CD4-positive, alpha-beta T cell (primary cell): Measurements from ENCODE around the gene KCNAB1. TPM values are rescaled to one million over a fixed set of nuclear protein-coding genes. Genes with fewer than 3 reads are reported as not detected.

ENCODE experiments used
- ATAC-seq: fragments of 200-7000 bp; cut with Tn5 transposase; one replicate; pipeline ENCODE4 v1.10.0; 2022; ENCODE audit warnings: mild to moderate bottlenecking; ENCODE audit not compliant: poor library complexity
- CTCF ChIA-PET: fragments of 350-600 bp; sonication (Branson Sonifier 250); formaldehyde crosslinking; loops from one replicate; lab custom pipeline; 2021; ENCODE audit warnings: antibody characterized with exemption, inconsistent platforms; lab: Charles Lee
- POLR2A ChIA-PET: fragments of 350-600 bp; sonication (Branson Sonifier 250); formaldehyde crosslinking; loops from one replicate; lab custom pipeline; 2021; ENCODE audit warnings: antibody characterized with exemption, inconsistent platforms; lab: Charles Lee
- DNase-seq, 14 experiments: peaks; one replicate each; pipeline ENCODE4 v3.0.0-alpha.2; 2013 to 2020; ENCODE audit warnings: mixed read lengths in 2 of 14
- H3K27ac ChIP-seq, 2 donors: one replicate each; pipeline versions ENCODE4 v1.5.1 to v1.7.0; 2013; ENCODE audit warnings: low read length in 2 of 2, low read depth in 1 of 2, mild to moderate bottlenecking in 1 of 2
- H3K27me3 ChIP-seq, 2 experiments: 1 replicate in 1 of 2; 2 replicates in 1 of 2; pipeline versions ENCODE4 v1.6.1 to v1.7.0; 2013; ENCODE audit warnings: low read length in 2 of 2, control low read depth in 1 of 2, mild to moderate bottlenecking in 1 of 2, moderate library complexity in 1 of 2; ENCODE audit not compliant: insufficient read depth in 2 of 2, control insufficient read depth in 1 of 2
- H3K36me3 ChIP-seq: one replicate; pipeline ENCODE4 v1.6.1; 2013; ENCODE audit warnings: low read length, control low read depth; ENCODE audit not compliant: insufficient read depth
- H3K4me1 ChIP-seq: one replicate; pipeline ENCODE4 v1.6.1; 2013; ENCODE audit warnings: low read length, control low read depth; ENCODE audit not compliant: insufficient read depth
- H3K4me3 ChIP-seq: one replicate; pipeline ENCODE4 v1.5.1; 2013; ENCODE audit warnings: mild to moderate bottlenecking, low read length, moderate library complexity
- H3K9me3 ChIP-seq, 2 experiments: 1 replicate in 1 of 2; 2 replicates in 1 of 2; pipeline versions ENCODE4 v1.6.1 to v1.7.0; 2013; ENCODE audit warnings: low read length in 2 of 2, mild to moderate bottlenecking in 2 of 2, control low read depth in 1 of 2, moderate library complexity in 1 of 2; ENCODE audit not compliant: control insufficient read depth in 1 of 2, insufficient read depth in 1 of 2
- H3K27ac Mint-ChIP-seq: one replicate; pipeline ENCODE4 v1.8.0; 2020; ENCODE audit warnings: mixed read lengths
- H3K27me3 Mint-ChIP-seq: one replicate; pipeline ENCODE4 v1.8.0; 2021; ENCODE audit warnings: mixed read lengths
- H3K36me3 Mint-ChIP-seq: one replicate; pipeline ENCODE4 v1.8.0; 2021; ENCODE audit warnings: low read depth, mixed read lengths
- H3K4me1 Mint-ChIP-seq: one replicate; pipeline ENCODE4 v1.8.0; 2021; ENCODE audit warnings: low read depth, mixed read lengths
- H3K4me3 Mint-ChIP-seq: one replicate; pipeline ENCODE4 v1.8.0; 2020; ENCODE audit warnings: mild to moderate bottlenecking, mixed read lengths
- H3K9me3 Mint-ChIP-seq: one replicate; pipeline ENCODE4 v1.8.0; 2020; ENCODE audit warnings: mixed read lengths
- CTCF ChIP-seq: fragments of 200-600 bp; IDR thresholded peaks from one replicate; pipeline ENCODE4 v1.8.0; 2022; ENCODE audit warnings: antibody characterized with exemption, mild to moderate bottlenecking
- intact Hi-C, 2 experiments: fragments of 100-400 bp; cut with DNase I in 1 of 2; cut with micrococcal nuclease in 1 of 2; formaldehyde crosslinking; loops; one replicate each; pipeline versions ENCODE4 v1.15.1 to v1.9.0; 2023 to 2025; cut with DNase I, micrococcal nuclease
- total RNA-seq, 174 experiments: library from RNA in 2 of 174; stranded (reverse) in 2 of 174; gene quantifications; one replicate each; pipeline ENCODE4 v1.2.3 and lab custom pipeline; 2021 to 2026

The KCNAB1 gene
- total RNA-seq, 2 experiments from 2014 or later, result 0.14 TPM; not detected in 1

GRCh38 chr3:156341831-156342416 lies 221.5 kb downstream of the KCNAB1 start:
- no peak overlapping the region for H3K4me3 ChIP-seq
- intact Hi-C loops, result no loop called here
- Mint-ChIP-seq H3K36me3 (no peaks in the 10 kb centered on the region), H3K27ac (no peak overlapping the region), H3K9me3 (no peaks in the 10 kb centered on the region), H3K4me3 (no peak overlapping the region), H3K4me1 (no peaks in the 10 kb centered on the region), H3K27me3 (peaks cover 31% of the 10 kb centered on the region)
- DNase-seq, result peak in 2 of 14 experiments; percentile 8 to 9
- CTCF ChIA-PET, result no interaction called here
- no peaks in the 10 kb centered on the region for H3K4me1 ChIP-seq
- no peaks in the 10 kb centered on the region for H3K36me3 ChIP-seq
- no peak overlapping the region for H3K27ac ChIP-seq
- H3K27me3 ChIP-seq, result peaks cover 5 to 10% of the 10 kb centered on the region in 2 experiments
- no peak for ATAC-seq
- H3K9me3 ChIP-seq, result no peaks in the 10 kb centered on the region
- TF ChIP-seq CTCF, result no peak
- POLR2A ChIA-PET, result no interaction called here

- Histone ChIP-seq H3K27ac (no peak overlapping the region), H3K9me3 (no peaks in the 10 kb centered on the region), H3K27me3 (peaks cover 5 to 10% of the 10 kb centered on the region in 2 experiments), H3K4me3 (no peak overlapping the region), H3K36me3 (no peaks in the 10 kb centered on the region), H3K4me1 (no peaks in the 10 kb centered on the region)
- Mint-ChIP-seq H3K36me3 (no peaks in the 10 kb centered on the region), H3K4me3 (no peak overlapping the region), H3K4me1 (no peaks in the 10 kb centered on the region), H3K27ac (no peak overlapping the region), H3K9me3 (no peaks in the 10 kb centered on the region), H3K27me3 (peaks cover 25% of the 10 kb centered on the region)
- ATAC-seq (no peak), DNase-seq (no peak)
- TF ChIP-seq CTCF, result no peak
- intact Hi-C loops, result no loop called here
- ChIA-PET CTCF (no interaction called here), POLR2A (no interaction called here)
These were observed 223.8 kb downstream of the KCNAB1 start for GRCh38 chr3:156344215-156344614.

DNA sequence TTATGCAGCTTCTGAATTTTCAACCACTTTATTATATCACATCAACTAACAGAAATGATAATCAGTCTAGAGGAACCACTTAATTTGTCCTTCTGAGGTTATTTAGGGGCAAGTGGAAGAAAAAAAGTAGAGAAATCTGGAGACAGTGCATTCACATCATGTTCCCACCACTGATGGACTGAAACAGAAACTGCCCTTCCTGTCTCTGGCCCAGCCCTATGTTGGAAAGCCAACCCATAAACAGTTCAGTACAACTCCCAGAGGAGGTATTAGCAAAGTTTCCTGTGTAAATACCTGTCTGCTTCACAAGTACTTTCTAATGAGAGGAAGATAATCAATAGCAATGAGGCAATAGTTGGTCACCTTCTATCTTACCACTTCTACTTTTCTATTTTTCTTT lies 228.7 kb downstream of the KCNAB1 start:
- DNase-seq (no peak), ATAC-seq (no peak)
- Mint-ChIP-seq H3K27me3 (peaks cover 3% of the 10 kb centered on the region), H3K9me3 (no peaks in the 10 kb centered on the region), H3K4me1 (no peaks in the 10 kb centered on the region), H3K36me3 (no peaks in the 10 kb centered on the region), H3K27ac (no peak overlapping the region), H3K4me3 (no peak overlapping the region)
- POLR2A ChIA-PET, result no interaction called here
- Histone ChIP-seq H3K27me3 (peaks cover 0 to 3% of the 10 kb centered on the region in 2 experiments), H3K4me3 (no peak overlapping the region), H3K27ac (no peak overlapping the region), H3K36me3 (no peaks in the 10 kb centered on the region), H3K9me3 (no peaks in the 10 kb centered on the region), H3K4me1 (no peaks in the 10 kb centered on the region)
- CTCF ChIA-PET, result no interaction called here
- TF ChIP-seq CTCF, result no peak
- intact Hi-C loops, result no loop called here
